Caco-2 (cell line): ENCODE measurements around the gene CAP2. TPM values are rescaled to one million over a fixed set of nuclear protein-coding genes. Genes with fewer than 3 reads are reported as not detected.

Experiments
- BruUV-seq: library from RNA; stranded (reverse); fragments of 400-500 nt; replicated peaks from 2 replicates; lab custom pipeline; 2021; lab: Mats Ljungman, UMichigan
- CTCF ChIA-PET: fragments of 300-600 bp; sonication (Branson Sonifier 250); formaldehyde crosslinking; loops from one replicate; lab custom pipeline; 2022; ENCODE audit warnings: antibody characterized with exemption; lab: Charles Lee
- POLR2A ChIA-PET: fragments of 300-600 bp; sonication (Branson Sonifier 250); formaldehyde crosslinking; loops from one replicate; lab custom pipeline; 2022; ENCODE audit warnings: antibody characterized with exemption; lab: Charles Lee
- DNase-seq, 2 experiments: peaks; one replicate each; pipeline versions ENCODE4 v3.0.0 to v3.0.0-alpha.2; 2020 to 2022
- H3K27me3 ChIP-seq: replicated peaks from 2 replicates; pipeline ENCODE4 v1.6.0; 2011; ENCODE audit warnings: low read length; ENCODE audit not compliant: control insufficient read depth, insufficient read depth
- H3K36me3 ChIP-seq: 2 replicates; pipeline ENCODE4 v1.5.1; 2011; ENCODE audit warnings: low read length; ENCODE audit not compliant: control insufficient read depth, insufficient read depth
- H3K4me1 ChIP-seq: fragments of 250-450 bp; sonication (Bioruptor Pico); 2 replicates; pipeline ENCODE4 v1.5.1; 2020; ENCODE audit warnings: mild to moderate bottlenecking
- H3K4me3 ChIP-seq: 2 replicates; pipeline ENCODE4 v1.5.1; 2011; ENCODE audit warnings: low read depth, mild to moderate bottlenecking, control low read depth, low read length
- H3K9me3 ChIP-seq: fragments of 250-450 bp; sonication (Bioruptor Pico); 2 replicates; pipeline ENCODE4 v1.5.1; 2020; ENCODE audit warnings: mild to moderate bottlenecking, moderate library complexity
- H3K27ac Mint-ChIP-seq: one replicate; pipeline ENCODE4 v1.8.0; 2022; ENCODE audit warnings: mixed read lengths; ENCODE audit not compliant: unreplicated experiment
- H3K27me3 Mint-ChIP-seq: one replicate; pipeline ENCODE4 v1.8.0; 2022; ENCODE audit warnings: mixed read lengths; ENCODE audit not compliant: insufficient read depth, unreplicated experiment
- H3K36me3 Mint-ChIP-seq: one replicate; pipeline ENCODE4 v1.8.0; 2022; ENCODE audit warnings: mild to moderate bottlenecking, mixed read lengths; ENCODE audit not compliant: insufficient read depth, unreplicated experiment
- H3K4me1 Mint-ChIP-seq: one replicate; pipeline ENCODE4 v1.8.0; 2022; ENCODE audit warnings: low read depth, mixed read lengths; ENCODE audit not compliant: unreplicated experiment
- H3K4me3 Mint-ChIP-seq: one replicate; pipeline ENCODE4 v1.8.0; 2022; ENCODE audit warnings: mild to moderate bottlenecking, moderate library complexity, mixed read lengths; ENCODE audit not compliant: unreplicated experiment
- H3K9me3 Mint-ChIP-seq: one replicate; pipeline ENCODE4 v1.8.0; 2022; ENCODE audit warnings: mixed read lengths; ENCODE audit not compliant: unreplicated experiment
- CTCF ChIP-seq, 2 experiments: fragments of 200-600 bp in 1 of 2; IDR thresholded peaks; 1 replicate in 1 of 2; 2 replicates in 1 of 2; pipeline versions ENCODE4 v1.5.1 to v1.8.0; 2011 to 2022; ENCODE audit warnings: antibody characterized with exemption in 1 of 2, control low read depth in 1 of 2, inconsistent platforms in 1 of 2, low read depth in 1 of 2, low read length in 1 of 2, mild to moderate bottlenecking in 1 of 2, moderate library complexity in 1 of 2; ENCODE audit not compliant: insufficient read depth in 1 of 2, severe bottlenecking in 1 of 2, unreplicated experiment in 1 of 2
- intact Hi-C: fragments of 100-400 bp; cut with micrococcal nuclease; formaldehyde crosslinking; loops from one replicate; pipeline ENCODE4 v1.10.0; 2022; ENCODE audit not compliant: unreplicated experiment
- total RNA-seq: library from RNA; stranded (reverse); gene quantifications from 2 replicates; pipeline ENCODE4 v1.2.3, GENCODE V29; 2022

Gene CAP2
- total RNA-seq, 1 experiment from 2014 or later = 8.9 TPM

- no peak overlapping the region for H3K4me3 Mint-ChIP-seq
- DNase-seq = no peak
- intact Hi-C loops = no loop called here
- H3K9me3 ChIP-seq = no peaks in the 10 kb centered on the region
- H3K27ac Mint-ChIP-seq = no peak overlapping the region
- no peaks in the 10 kb centered on the region for H3K4me1 Mint-ChIP-seq
- H3K27me3 Mint-ChIP-seq = no peaks in the 10 kb centered on the region
- no peaks in the 10 kb centered on the region for H3K27me3 ChIP-seq
- no peaks in the 10 kb centered on the region for H3K9me3 Mint-ChIP-seq
- ChIA-PET POLR2A (interaction anchor here (0.8 to 1.0 kb wide), 2 partner anchors 79 to 763 kb away, joined by 3 to 5 read pairs; partner anchors contain the start of gene DEK), CTCF (interaction anchor here (0.6 kb wide), 1 partner anchor 71 kb away, joined by 4 read pairs; no protein-coding TSS in a partner anchor)
- H3K4me3 ChIP-seq = no peak overlapping the region
- no peaks in the 10 kb centered on the region for H3K4me1 ChIP-seq
- TF ChIP-seq CTCF (IDR thresholded peaks at IDR 0.05; ENCODE audit: insufficient read depth in 1 of 2, low read depth in 1 of 2, low read length in 1 of 2, severe bottlenecking in 1 of 2, unreplicated experiment in 1 of 2) = no peak
- BruUV-seq = no TSS peak
- no peaks in the 10 kb centered on the region for H3K36me3 Mint-ChIP-seq
- H3K36me3 ChIP-seq = no peaks in the 10 kb centered on the region
Measured at GRCh38 chr6:17501442-17501841, 108.0 kb downstream of the CAP2 start.

- Mint-ChIP-seq H3K27ac (no peak overlapping the region), H3K9me3 (no peaks in the 10 kb centered on the region), H3K36me3 (no peaks in the 10 kb centered on the region), H3K4me3 (no peak overlapping the region), H3K4me1 (no peaks in the 10 kb centered on the region), H3K27me3 (no peaks in the 10 kb centered on the region)
- ChIA-PET CTCF (interaction anchor here (0.6 kb wide), 2 partner anchors 72 to 488 kb away, joined by 3 to 4 read pairs; no protein-coding TSS in a partner anchor), POLR2A (interaction anchor here (0.8 to 1.0 kb wide), 2 partner anchors 78 to 762 kb away, joined by 3 to 5 read pairs; partner anchors contain the start of gene DEK)
- H3K36me3 ChIP-seq = no peaks in the 10 kb centered on the region
- no peak for TF ChIP-seq CTCF (IDR thresholded peaks at IDR 0.05; ENCODE audit: insufficient read depth in 1 of 2, low read depth in 1 of 2, low read length in 1 of 2, severe bottlenecking in 1 of 2, unreplicated experiment in 1 of 2)
- DNase-seq = no peak
- no peak overlapping the region for H3K4me3 ChIP-seq
- no peaks in the 10 kb centered on the region for H3K27me3 ChIP-seq
- H3K4me1 ChIP-seq = no peaks in the 10 kb centered on the region
- no peaks in the 10 kb centered on the region for H3K9me3 ChIP-seq
- no TSS peak for BruUV-seq
- intact Hi-C loops = no loop called here
Measured at GRCh38 chr6:17501982-17502704, 108.7 kb downstream of the CAP2 start.

- Mint-ChIP-seq H3K27me3 (no peaks in the 10 kb centered on the region), H3K4me1 (no peaks in the 10 kb centered on the region), H3K36me3 (peaks cover 2% of the 10 kb centered on the region), H3K4me3 (no peak overlapping the region), H3K27ac (no peak overlapping the region), H3K9me3 (no peaks in the 10 kb centered on the region)
- no TSS peak for BruUV-seq
- POLR2A ChIA-PET = no interaction called here
- Histone ChIP-seq H3K4me1 (no peaks in the 10 kb centered on the region), H3K9me3 (no peaks in the 10 kb centered on the region), H3K27me3 (no peaks in the 10 kb centered on the region), H3K4me3 (no peak overlapping the region), H3K36me3 (no peaks in the 10 kb centered on the region)
- CTCF ChIA-PET = no interaction called here
- DNase-seq = no peak
- no peak for TF ChIP-seq CTCF (IDR thresholded peaks at IDR 0.05; ENCODE audit: insufficient read depth in 1 of 2, low read depth in 1 of 2, low read length in 1 of 2, severe bottlenecking in 1 of 2, unreplicated experiment in 1 of 2)
- intact Hi-C loops = no loop called here
Measured at GRCh38 chr6:17503051-17503450, 109.7 kb downstream of the CAP2 start.
